DND-41 (cell line): Measurements from ENCODE around the gene MAS1L.

Experiments used
- ATAC-seq: fragments of 200-7000 bp; cut with Tn5 transposase; 3 replicates; pipeline ENCODE4 v1.9.1; 2021; ENCODE audit warnings: low read depth; ENCODE audit not compliant: insufficient read depth
- DNase-seq: peaks from one replicate; pipeline ENCODE4 v3.0.0-alpha.2; 2020
- H2AFZ ChIP-seq: 2 replicates; pipeline ENCODE4 v1.6.0; 2012; ENCODE audit warnings: low read depth, low read length
- H3K27ac ChIP-seq: 2 replicates; pipeline ENCODE4 v1.5.1; 2012; ENCODE audit warnings: low read length, inconsistent platforms
- H3K27me3 ChIP-seq: fragments of 200-600 bp; sonication (generic); 2 replicates; pipeline ENCODE4 v1.6.0; 2012; ENCODE audit warnings: low read length, mild to moderate bottlenecking, inconsistent platforms; ENCODE audit not compliant: insufficient read depth, poor library complexity
- H3K36me3 ChIP-seq: 2 replicates; pipeline ENCODE4 v1.5.1; 2012; ENCODE audit warnings: low read length, inconsistent platforms; ENCODE audit not compliant: insufficient read depth
- H3K4me1 ChIP-seq: 2 replicates; pipeline ENCODE4 v1.5.1; 2012; ENCODE audit warnings: mild to moderate bottlenecking, low read length; ENCODE audit not compliant: insufficient read depth
- H3K4me2 ChIP-seq: 2 replicates; pipeline ENCODE4 v1.6.0; 2012; ENCODE audit warnings: mild to moderate bottlenecking, moderate library complexity, low read length, inconsistent platforms; ENCODE audit not compliant: insufficient read depth
- H3K4me3 ChIP-seq, 2 experiments: fragments of 200-600 bp in 1 of 2; shearing (Covaris generic) in 1 of 2; 2 replicates each; pipeline ENCODE4 v1.5.1; 2012 to 2016; ENCODE audit warnings: inconsistent platforms in 2 of 2, low read length in 2 of 2, mild to moderate bottlenecking in 2 of 2, low read depth in 1 of 2, moderate library complexity in 1 of 2
- H3K79me2 ChIP-seq: 2 replicates; pipeline ENCODE4 v1.6.0; 2012; ENCODE audit warnings: low read length, inconsistent platforms; ENCODE audit not compliant: insufficient read depth
- H3K9ac ChIP-seq: 2 replicates; pipeline ENCODE4 v1.6.0; 2012; ENCODE audit warnings: low read depth, mild to moderate bottlenecking, inconsistent platforms, low read length, moderate library complexity
- H3K9me3 ChIP-seq: 2 replicates; pipeline ENCODE4 v1.5.1; 2012; ENCODE audit warnings: low read length, moderate library complexity, mild to moderate bottlenecking, inconsistent platforms; ENCODE audit not compliant: insufficient read depth, severe bottlenecking
- H4K20me1 ChIP-seq: 2 replicates; pipeline ENCODE4 v1.6.0; 2012; ENCODE audit warnings: low read length; ENCODE audit not compliant: insufficient read depth
- EZH2 ChIP-seq: IDR thresholded peaks from 3 replicates; pipeline ENCODE4 v1.6.1; 2012; ENCODE audit warnings: borderline replicate concordance, low read depth, mild to moderate bottlenecking, moderate library complexity, low read length, inconsistent platforms; ENCODE audit not compliant: severe bottlenecking
- TF ChIP-seq, protein P1 (sequence below): IDR thresholded peaks from 2 replicates; pipeline ENCODE4 v1.5.1; 2012; ENCODE audit warnings: borderline replicate concordance, low read length, moderate library complexity, mild to moderate bottlenecking; ENCODE audit not compliant: poor library complexity, severe bottlenecking; ENCODE audit errors: extremely low read depth

Gene MAS1L, protein sequence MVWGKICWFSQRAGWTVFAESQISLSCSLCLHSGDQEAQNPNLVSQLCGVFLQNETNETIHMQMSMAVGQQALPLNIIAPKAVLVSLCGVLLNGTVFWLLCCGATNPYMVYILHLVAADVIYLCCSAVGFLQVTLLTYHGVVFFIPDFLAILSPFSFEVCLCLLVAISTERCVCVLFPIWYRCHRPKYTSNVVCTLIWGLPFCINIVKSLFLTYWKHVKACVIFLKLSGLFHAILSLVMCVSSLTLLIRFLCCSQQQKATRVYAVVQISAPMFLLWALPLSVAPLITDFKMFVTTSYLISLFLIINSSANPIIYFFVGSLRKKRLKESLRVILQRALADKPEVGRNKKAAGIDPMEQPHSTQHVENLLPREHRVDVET

DNA sequence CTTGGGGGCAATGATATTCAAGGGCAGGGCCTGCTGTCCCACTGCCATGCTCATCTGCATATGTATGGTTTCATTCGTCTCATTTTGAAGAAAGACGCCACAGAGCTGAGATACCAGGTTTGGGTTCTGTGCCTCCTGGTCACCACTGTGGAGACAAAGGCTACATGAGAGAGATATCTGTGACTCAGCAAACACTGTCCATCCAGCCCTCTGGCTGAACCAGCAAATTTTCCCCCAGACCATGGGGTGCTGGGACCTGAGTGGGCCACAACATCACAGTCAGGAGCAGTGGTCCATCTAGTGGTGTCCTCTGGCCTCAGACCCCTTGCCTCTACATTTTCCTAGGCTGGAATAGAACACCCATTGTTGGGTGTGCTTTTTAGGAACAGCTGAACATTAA is at the start of gene MAS1L:
Gene MAS1L (minus strand): TSS at position 297 of the 400 bp plus-strand sequence. CDS start 54 bp downstream, at position 243.
- no peak within 1 kb of the TSS for H3K4me2 ChIP-seq

DNA sequence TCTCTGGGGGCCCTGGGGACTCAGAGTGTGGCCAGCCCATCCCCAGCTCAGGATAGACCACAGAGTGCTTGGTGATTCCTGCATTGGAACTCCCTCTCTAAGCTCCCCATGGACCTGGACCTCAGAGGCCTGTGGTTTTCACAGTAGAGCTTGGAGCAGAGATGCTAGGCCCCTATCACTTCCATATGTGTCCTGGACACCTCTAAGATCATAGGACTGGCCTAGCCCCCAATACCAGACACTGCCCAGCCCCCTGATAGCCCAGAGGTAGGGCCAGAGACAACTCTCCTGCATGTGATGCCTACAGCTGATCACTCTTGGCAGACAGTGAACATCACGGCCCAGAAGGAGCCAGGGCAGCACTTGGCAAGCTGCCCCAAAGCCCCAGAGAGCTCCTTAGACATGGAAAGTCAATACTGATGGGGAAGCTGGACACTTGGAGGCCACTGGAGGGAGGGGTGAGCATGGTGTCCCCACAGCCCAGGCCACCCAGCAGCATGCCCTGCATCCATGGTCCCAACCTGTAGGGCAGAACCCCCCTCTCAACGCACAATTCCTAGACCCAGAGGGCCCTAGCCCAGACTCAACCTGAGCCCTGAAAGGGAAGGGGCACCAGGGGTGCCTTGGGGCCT is 44.7 kb upstream of the MAS1L start:
- no peaks in the 10 kb centered on the region for H3K27me3 ChIP-seq
- ATAC-seq (no peak), DNase-seq (no peak)
- no peaks in the 10 kb centered on the region for H3K4me1 ChIP-seq
- no peaks in the 10 kb centered on the region for H4K20me1 ChIP-seq
- H3K4me3 ChIP-seq, result no peak overlapping the region
- no peaks in the 10 kb centered on the region for H3K36me3 ChIP-seq
- no peak overlapping the region for H3K9ac ChIP-seq
- H2AFZ ChIP-seq, result no peak overlapping the region
- no peaks in the 10 kb centered on the region for H3K79me2 ChIP-seq
- H3K4me2 ChIP-seq, result no peak overlapping the region
- H3K9me3 ChIP-seq, result no peaks in the 10 kb centered on the region
- H3K27ac ChIP-seq, result no peak overlapping the region
- TF ChIP-seq, protein P1, sequence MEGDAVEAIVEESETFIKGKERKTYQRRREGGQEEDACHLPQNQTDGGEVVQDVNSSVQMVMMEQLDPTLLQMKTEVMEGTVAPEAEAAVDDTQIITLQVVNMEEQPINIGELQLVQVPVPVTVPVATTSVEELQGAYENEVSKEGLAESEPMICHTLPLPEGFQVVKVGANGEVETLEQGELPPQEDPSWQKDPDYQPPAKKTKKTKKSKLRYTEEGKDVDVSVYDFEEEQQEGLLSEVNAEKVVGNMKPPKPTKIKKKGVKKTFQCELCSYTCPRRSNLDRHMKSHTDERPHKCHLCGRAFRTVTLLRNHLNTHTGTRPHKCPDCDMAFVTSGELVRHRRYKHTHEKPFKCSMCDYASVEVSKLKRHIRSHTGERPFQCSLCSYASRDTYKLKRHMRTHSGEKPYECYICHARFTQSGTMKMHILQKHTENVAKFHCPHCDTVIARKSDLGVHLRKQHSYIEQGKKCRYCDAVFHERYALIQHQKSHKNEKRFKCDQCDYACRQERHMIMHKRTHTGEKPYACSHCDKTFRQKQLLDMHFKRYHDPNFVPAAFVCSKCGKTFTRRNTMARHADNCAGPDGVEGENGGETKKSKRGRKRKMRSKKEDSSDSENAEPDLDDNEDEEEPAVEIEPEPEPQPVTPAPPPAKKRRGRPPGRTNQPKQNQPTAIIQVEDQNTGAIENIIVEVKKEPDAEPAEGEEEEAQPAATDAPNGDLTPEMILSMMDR, result no peak
- no peak for TF ChIP-seq EZH2

More for the DNA sequence above, at the start of gene MAS1L:
- Histone ChIP-seq H2AFZ (no peak within 1 kb of the TSS), H3K4me1 (no peaks in the 10 kb centered on the region), H3K4me3 (no peak within 1 kb of the TSS), H3K27me3 (no peaks in the 10 kb centered on the region), H3K36me3 (no peaks in the 10 kb centered on the region), H3K27ac (no peak within 1 kb of the TSS), H3K9me3 (no peaks in the 10 kb centered on the region), H3K9ac (no peak within 1 kb of the TSS), H4K20me1 (no peaks in the 10 kb centered on the region; the same call in 1 of the 2 replicates), H3K79me2 (no peaks in the 10 kb centered on the region)
- DNase-seq (no peak), ATAC-seq (no peak)
- TF ChIP-seq, protein P1, result no peak
- no peak for TF ChIP-seq EZH2

DNA sequence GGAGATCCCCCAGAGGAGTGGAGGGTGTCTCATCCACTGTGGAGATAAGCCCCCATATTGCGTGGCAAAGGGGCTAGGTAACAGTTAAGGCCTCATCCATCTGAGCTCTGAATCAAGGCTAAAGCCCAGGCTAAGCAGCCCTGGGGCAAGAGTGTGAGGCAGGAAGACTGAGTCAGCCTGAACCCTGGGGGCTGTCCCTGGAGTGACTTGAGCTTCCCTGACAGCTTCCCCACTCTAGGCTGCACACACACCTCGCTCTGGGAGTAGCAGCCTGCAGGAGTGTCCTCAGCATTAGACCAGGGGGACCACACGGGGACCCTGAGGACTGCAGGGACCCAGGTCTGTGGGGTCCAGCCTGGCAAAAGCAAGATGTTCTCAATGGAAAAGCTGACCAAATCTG is 43.9 kb upstream of the MAS1L start:
- Histone ChIP-seq H4K20me1 (no peaks in the 10 kb centered on the region), H2AFZ (no peak overlapping the region), H3K9me3 (no peaks in the 10 kb centered on the region), H3K4me2 (no peak overlapping the region), H3K79me2 (no peaks in the 10 kb centered on the region), H3K9ac (no peak overlapping the region), H3K27ac (no peak overlapping the region), H3K4me3 (no peak overlapping the region), H3K27me3 (no peaks in the 10 kb centered on the region), H3K4me1 (no peaks in the 10 kb centered on the region), H3K36me3 (no peaks in the 10 kb centered on the region)
- ATAC-seq, result no peak
- DNase-seq, result no peak
- TF ChIP-seq, protein P1, result no peak
- TF ChIP-seq EZH2, result no peak
